HG03139 (cell line): ENCODE measurements around the gene TSPAN7.

ENCODE experiments used
- ATAC-seq: cut with Tn5 transposase; IDR thresholded peaks from one replicate; pipeline ENCODE4 v1.9.1; 2021; ENCODE audit not compliant: unreplicated experiment

The TSPAN7 gene, protein sequence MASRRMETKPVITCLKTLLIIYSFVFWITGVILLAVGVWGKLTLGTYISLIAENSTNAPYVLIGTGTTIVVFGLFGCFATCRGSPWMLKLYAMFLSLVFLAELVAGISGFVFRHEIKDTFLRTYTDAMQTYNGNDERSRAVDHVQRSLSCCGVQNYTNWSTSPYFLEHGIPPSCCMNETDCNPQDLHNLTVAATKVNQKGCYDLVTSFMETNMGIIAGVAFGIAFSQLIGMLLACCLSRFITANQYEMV

DNA sequence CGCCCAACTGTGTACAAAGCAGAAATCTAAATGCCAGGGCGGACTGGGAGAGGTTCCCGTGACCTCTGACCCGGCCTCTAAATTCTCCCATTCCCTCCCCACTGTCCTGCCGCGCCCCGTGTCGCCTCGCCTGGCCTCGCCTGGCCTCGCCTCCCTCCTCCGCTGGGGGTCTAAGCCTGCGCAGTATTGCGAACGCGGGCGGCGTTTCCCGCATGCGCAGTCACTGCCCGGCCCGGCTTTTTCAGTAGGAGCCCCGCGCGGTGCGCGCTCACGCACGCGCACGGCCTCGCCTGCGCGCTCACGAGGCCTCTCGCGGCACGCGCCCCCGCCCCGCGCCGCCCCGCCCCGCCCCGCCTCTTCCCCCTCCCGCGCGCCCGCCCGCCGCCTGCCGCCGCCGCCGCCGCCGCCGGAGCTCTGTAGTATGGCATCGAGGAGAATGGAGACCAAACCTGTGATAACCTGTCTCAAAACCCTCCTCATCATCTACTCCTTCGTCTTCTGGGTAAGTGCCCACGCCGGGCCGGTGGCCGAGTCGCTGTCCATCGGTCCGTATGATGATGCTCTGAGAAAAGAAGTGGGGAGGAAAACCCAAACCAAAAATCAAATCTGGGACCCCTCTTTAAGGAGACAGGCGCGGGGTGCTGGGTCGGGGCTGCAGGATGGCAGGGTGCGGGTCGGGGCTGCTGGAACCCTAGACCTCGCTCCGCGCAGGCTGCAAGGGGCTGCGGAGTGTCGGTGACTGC is at the start of gene TSPAN7:
Gene TSPAN7 (plus strand): TSS at position 417 of the 743 bp plus-strand sequence. CDS start 5 bp downstream, at position 422.
- peak; percentile 70 for ATAC-seq

DNA sequence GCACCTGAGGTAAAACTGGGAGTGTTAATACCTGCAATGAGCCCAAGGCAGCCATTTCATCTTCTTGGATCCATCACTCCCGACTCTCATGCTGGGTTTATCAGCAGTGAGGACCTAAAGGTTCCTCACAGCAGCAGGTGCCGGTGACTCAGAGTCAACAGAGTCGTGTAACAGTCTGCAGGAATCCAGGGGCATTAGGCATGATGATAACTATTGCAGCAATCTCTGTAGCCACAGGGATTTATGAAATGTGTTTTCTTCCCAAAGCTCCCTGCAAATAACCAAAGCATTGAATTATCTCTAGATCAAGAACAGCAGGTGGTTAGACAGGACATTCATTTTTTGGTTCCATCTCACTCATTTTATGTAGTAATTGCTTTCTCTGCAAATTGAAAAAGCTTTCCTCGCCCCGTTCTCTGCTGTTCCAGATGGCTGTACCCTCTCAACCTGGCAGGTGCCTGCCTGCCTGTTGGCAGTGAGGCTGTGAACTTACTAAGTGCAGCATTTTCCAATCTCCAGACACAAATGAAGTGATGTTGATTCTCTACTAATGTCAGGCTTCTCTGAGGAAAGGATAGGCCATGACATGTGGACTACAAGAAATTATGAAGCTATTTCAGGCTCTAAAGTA is 48.1 kb upstream of the TSPAN7 start:
- no peak for ATAC-seq

DNA sequence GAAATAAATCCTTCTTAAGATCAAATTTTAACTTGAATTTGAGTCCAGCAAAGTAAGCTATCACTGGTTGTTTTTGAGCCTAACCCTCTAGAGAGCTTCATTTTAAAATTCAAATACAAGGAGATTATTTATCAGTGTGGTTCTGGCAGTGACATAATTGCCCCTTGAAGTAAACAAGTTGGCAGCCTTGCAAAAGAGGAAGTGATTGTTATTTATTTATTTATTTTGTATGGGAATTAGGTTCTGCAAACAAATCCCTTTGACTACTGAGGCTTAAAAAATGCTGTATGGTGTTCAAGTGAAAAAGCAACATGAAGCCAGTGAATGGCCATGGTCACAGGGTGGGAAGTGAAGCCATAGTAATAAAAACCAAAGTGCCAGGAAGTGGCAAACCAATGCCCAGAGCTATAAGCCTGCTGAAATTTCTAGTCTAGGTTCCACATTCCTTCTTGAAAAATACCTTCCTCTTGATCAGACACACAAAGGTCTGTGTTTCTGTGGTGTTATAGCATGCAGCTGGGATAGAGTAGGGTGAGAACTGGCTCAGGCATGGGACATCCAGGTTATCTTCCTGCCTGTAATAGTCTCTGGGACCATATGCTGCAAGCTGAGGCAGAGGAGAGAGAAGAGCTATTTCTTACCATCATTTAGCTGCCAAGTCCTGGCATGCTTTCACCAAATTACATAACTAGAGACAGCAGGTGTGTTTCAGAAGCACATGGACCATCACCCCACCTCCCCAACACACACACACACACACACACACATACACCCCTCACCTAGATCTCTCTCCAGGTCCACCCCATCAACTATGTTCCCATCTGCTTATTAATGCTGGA is 47.1 kb upstream of the TSPAN7 start:
- ATAC-seq = no peak

DNA sequence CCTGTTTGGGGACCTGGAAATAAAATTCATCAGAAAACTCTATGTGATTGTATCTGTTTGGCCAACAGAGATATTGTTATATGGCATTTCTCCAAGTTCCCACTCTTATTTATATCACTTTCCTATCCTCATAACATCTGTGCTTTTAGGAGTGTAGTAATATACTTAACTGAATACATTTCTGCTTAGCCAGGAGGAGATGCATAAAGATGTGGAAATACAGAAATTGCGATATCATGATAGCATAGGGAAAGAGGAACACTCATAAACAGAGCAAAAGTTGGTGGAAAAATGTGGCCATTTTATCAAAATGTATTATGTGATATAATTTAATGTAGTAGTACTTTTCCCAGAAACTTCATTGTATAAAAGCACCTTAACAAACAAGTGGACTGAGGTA is 46.1 kb upstream of the TSPAN7 start:
- no peak for ATAC-seq

- no peak for ATAC-seq
Observed at GRCh38 chrX:38516196-38516774, 45.1 kb upstream of the TSPAN7 start.

DNA sequence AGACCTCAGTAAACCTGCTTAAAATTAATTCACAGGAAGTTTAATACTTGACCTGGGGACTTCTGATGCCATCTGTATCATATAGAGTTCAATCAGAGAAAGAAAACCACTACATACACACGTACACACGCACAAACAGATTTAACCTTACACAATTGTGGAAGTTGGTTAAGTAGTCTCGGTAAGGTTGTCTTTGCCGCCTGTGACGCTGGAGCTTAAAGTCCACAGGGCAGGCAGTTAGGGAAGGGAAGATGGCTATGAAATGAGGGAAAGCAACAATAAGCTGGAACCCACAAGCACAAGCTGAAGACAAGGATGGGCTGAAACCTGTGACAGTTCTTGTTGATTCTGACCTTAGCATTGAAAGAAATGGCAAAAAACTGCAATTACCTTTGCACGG is 41.7 kb upstream of the TSPAN7 start:
- ATAC-seq = no peak

- no peak for ATAC-seq
Observed at GRCh38 chrX:38538134-38538533, 23.2 kb upstream of the TSPAN7 start.

- no peak for ATAC-seq
Observed at GRCh38 chrX:38539748-38540147, 21.6 kb upstream of the TSPAN7 start.

GRCh38 chrX:38548508-38548907 is 12.8 kb upstream of the TSPAN7 start:
- no peak for ATAC-seq

DNA sequence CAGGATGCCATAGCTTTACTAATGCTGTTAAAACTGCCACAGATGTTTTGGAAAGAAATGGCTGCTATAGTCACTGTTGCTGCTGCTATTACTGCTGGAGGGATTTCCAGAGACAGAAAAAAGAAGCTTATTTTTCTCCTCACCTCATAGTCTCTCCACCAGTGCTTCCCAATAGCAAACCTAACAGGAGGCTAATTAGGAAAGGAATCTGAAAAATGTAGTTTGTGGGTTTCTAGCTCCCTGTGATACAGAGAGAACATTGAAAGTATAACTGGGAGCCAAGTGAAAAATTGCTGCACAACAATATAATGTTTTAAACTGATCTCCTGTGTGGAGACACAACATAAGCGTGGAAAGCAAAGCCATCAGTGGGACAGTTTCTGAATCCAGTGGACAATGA is 8.6 kb upstream of the TSPAN7 start:
- no peak for ATAC-seq

- no peak for ATAC-seq
Observed at GRCh38 chrX:38558686-38559085, 2.7 kb upstream of the TSPAN7 start.

- no peak for ATAC-seq
Observed at GRCh38 chrX:38560776-38561125, 591 bp upstream of the TSPAN7 start.

GRCh38 chrX:38561951-38562719 is 793 bp downstream of the TSPAN7 start:
- ATAC-seq = no peak

- no peak for ATAC-seq
Observed at GRCh38 chrX:38563030-38563429, 1.7 kb downstream of the TSPAN7 start.

DNA sequence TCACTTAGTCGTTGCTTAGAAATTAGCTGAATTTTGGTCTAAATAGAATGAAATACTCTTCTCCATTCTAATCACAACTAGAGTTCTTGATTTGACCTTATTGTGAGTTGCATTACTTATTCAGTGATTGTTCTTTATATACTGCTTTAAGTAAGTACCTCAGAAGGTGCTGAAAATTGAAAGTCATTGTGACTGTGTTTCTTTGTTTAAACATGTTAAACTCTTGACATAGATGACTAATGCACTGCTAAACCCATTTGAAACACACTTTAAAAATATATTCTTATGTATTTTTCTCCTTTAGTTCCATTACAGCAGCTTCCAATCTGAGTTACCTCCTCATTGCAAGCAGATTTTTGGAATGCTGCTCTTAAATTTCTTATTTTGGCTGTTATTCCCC is 9.1 kb downstream of the TSPAN7 start:
- no peak for ATAC-seq

GRCh38 chrX:38571058-38571457 is 9.7 kb downstream of the TSPAN7 start:
- ATAC-seq = no peak

DNA sequence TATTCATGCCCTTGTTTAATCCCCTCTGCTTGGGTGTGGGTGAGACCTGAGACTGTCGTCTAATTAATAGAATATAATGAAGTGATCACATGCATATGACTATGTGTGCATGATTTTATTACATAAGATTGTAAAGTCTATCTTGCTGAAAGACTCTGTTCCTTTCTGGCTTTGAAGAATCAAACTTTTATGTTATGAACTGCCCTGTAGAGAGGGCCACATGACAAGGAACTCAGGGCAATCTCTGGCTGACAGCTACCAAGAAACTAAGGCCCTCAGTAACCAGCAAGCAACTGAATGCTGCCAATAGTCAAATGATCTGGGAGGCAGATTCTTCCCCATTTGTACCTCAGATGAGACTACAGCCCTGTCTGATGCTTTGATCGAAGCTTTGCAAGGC is 13.5 kb downstream of the TSPAN7 start:
- ATAC-seq = no peak

DNA sequence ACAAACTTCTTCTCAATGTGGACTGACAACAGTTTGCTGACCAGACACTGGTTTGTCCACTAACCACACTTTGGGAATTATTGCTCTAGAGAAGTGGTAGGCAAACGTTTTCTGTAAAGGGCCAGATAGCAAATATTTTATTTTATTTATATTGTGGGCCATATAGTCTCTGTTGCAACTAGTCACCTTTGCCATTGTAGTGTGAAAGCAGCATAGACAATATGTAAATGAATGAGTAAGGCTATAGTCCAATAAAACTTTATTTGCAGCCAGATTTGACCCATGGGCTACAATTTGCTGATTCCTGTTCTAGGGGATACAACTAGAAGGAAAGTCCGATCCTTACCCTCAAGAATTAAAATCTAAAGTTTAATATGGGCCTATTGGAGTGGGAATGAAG is 14.5 kb downstream of the TSPAN7 start:
- ATAC-seq = no peak

DNA sequence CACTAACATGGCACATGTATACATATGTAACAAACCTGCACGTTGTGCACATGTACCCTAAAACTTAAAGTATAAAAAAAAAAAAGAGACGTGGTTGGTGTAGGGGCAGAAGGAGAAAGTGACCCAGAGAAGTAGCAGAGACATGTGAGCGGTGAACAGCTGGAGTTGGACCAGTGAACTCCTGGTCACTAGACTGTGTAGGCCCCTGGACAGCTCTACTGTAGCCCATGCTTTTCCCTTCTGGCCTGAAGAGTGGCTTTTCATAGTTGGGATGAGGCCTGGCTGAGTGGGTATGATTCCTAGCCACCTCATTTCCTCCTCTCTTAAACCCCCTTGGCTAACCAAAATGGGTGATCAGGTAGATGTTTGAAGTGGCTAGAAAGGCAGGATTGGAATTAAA is 16.4 kb downstream of the TSPAN7 start:
- no peak for ATAC-seq

- no peak for ATAC-seq
Observed at GRCh38 chrX:38578167-38578566, 16.8 kb downstream of the TSPAN7 start.
